GM21576 (cell line): ENCODE results near the gene ALDH1L1.

Experiments used
- ATAC-seq: cut with Tn5 transposase; IDR thresholded peaks from one replicate; pipeline ENCODE4 v1.9.1; 2021; ENCODE audit warnings: mild to moderate bottlenecking, moderate library complexity; ENCODE audit not compliant: unreplicated experiment

The ALDH1L1 gene

DNA sequence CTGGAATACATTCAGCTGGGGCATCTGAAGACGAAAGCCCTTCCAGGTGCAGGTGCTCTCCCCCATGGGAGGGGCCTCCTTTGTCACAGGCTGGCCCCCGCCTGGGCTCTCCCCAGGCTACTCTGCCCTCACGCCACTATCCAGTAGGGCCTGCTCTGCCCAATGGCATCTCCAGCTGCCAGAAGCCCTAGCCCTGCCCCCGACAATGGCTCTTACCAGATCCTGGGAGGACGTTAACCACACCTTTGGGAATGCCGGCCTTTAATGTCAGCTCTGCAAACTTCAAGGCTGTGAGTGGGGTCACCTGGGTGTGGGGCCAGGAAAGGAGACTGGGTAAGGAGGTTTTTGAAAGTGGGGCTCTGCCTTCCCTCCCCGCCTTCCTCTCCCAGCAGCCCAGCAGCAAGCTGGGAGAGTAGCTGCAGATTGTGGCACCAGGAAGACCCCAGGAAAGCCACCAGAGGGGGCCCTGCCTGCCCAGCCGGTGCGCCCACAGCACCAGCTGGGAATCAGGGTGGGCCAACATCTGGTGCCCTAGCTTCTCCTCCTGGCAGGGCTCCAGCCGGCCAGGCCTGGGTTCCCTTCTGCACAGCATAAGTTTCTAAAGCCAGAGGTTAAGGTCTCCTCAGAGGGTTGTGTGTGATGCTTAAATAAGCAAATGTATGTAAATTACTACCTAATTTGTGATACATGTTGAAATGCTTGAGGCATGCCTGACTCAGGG, 56.1 kb downstream of the ALDH1L1 start:
- no peak for ATAC-seq

DNA sequence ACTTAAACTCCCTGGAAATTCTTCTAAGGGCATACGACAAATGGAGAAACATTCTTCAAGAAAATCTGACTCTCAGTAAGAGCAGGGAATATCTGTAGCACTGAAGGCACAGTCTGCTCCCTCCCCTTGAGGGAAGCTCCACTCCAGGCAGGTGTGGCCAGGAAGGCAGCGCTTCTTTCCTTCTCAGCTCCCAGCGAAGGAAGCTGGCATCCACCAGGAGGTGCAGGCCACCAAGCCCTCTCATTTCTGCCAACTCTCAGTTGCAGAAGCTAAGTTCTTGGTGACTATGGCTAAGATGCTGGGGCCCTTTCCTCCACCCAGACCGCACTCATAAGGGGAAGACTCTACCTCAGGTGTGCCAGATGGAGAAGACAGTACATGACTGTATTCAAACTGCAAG, 58.8 kb downstream of the ALDH1L1 start:
- no peak for ATAC-seq

DNA sequence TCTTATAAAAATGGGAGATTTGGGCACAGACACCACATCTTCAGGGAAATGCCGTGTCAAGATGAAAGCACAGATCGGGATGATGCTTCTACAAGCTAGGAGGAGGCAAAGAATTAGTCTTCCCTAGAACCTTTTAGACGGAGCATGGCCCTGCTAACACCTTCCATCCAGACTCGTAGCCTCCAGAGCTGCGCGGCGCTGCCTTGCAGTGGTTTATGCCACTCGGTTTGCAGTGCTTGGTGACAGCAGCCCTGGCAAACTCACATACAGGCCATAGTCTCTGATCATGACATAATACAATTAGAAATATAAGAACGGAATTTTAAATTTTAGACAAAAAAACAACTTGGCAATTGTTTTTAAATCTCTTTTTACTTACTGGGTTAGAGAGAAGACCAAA, 59.3 kb downstream of the ALDH1L1 start:
- ATAC-seq = no peak

GRCh38 chr3:126119976-126120375, 60.4 kb downstream of the ALDH1L1 start:
- no peak for ATAC-seq

- ATAC-seq = no peak
Measured at GRCh38 chr3:126119008-126119675, 61.2 kb downstream of the ALDH1L1 start.

- no peak for ATAC-seq
Measured at GRCh38 chr3:126118591-126118990, 61.8 kb downstream of the ALDH1L1 start.

DNA sequence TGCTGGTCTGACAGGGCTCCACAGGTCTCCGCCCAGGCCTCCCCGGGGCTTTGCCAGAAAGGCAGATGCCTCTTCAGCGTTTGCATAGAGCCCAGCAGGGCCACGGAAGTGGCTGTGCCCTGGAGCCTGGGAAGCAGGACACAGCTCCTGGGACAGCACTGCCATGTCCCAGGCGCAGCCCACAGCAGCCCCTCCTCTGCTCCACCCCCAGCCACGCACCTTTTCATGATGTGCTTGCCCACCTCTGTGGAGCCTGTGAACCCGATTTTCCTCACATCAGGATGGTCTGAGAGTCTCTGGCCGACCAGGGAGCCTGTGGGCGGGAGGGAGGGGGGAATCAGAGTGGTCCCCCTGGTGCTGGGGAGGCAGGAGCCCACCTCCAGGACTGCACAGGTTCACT, 62.6 kb downstream of the ALDH1L1 start:
- ATAC-seq = no peak

DNA sequence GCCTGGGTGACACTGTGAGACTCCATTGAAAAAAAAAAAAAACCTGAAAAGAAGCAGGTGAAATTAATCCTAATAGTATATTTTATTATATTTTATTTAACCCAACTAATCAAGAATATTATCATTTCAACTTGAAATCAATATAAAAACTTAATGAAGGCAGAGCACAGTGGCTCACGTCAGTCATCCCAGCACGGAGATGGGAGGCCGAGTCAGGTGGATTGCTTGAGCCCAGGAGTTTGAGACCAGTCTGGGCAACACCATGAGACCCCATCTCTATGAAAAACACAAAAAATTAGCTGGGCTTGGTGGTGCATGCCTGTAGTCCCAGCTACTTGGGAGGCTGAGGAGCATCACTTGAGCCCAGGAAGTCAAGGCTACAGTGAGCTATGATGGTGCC, 63.2 kb downstream of the ALDH1L1 start:
- ATAC-seq = no peak

DNA sequence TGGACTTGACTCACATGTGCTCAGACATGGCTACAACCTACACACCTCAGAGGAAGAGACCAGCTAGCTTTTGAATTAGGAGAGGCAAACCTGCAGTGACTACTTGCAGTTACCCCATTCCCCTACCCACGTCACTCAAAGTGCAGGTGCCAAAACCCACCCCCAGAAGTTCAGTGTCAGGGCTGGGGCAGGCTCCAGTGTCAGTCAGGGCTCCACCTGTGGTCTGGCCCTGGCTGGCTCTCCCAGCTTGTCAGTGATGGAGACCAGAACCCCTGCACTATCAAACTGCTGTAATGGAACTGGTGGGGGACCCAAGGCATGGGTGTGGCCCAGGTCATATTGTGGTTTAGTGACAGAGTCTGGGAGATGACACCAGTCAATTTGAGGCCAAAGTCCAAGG, 63.9 kb downstream of the ALDH1L1 start:
- ATAC-seq = no peak

DNA sequence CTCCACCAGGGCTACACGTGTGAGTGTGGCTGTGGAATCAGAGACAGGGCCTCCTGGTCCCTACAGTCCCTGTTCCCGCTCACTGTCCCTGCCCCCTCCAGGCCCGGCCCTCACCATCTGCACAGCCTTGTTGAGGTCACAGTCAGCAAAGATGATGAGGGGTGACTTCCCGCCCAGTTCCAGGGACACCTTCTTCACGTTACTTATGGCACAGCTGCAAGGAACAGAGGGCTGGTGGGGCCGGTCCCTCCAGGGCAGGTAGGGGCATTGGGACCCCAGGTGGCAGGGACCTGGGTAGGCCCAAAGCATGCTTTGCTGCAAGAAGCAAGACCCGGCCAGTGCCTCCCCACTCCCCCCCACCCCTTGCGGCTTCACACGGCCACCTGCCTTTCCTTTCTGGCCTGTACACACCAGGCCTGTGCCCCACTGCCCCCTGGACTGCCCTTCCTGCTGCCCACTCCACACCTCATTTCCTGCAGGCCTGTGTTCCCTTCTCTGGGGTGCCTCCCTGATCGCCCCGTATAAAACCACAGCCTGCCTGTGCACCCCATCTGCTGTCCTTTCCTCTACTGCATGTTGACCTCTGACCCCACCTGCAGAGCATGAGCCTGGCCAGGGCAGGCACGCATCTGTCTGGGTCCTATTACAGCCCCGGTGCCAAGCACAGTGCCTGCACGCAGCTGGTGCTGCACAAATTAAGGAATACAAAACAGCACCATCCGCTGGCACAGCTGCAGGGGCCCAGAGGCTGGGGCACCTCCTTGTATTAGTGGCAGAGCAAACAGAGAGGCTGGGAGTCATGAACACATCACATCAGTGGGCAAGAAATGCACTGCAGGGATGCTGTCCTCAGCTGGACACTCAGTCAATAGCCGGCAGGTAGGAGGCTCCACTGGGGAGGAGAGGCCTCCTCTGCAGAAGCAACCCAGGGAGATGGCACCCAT, 65.7 kb downstream of the ALDH1L1 start:
- no peak for ATAC-seq

GRCh38 chr3:126113733-126114442, 66.5 kb downstream of the ALDH1L1 start:
- ATAC-seq = no peak

DNA sequence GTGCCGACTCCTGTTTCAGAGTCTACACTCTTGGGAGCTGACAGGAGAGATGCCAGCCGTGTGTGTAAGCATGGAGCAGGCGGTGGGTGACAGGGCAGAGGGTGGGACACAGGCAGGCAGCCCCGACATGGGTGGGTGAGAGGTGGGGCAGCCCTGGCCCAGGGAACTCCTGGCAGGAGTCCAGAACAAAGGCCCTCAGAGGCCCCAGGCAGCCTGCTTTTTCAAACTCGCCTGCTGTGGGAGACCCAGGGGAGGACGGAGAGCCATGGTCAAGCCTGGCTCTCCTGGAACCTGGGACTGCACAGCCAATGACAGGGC, 67.2 kb downstream of the ALDH1L1 start:
- no peak for ATAC-seq

DNA sequence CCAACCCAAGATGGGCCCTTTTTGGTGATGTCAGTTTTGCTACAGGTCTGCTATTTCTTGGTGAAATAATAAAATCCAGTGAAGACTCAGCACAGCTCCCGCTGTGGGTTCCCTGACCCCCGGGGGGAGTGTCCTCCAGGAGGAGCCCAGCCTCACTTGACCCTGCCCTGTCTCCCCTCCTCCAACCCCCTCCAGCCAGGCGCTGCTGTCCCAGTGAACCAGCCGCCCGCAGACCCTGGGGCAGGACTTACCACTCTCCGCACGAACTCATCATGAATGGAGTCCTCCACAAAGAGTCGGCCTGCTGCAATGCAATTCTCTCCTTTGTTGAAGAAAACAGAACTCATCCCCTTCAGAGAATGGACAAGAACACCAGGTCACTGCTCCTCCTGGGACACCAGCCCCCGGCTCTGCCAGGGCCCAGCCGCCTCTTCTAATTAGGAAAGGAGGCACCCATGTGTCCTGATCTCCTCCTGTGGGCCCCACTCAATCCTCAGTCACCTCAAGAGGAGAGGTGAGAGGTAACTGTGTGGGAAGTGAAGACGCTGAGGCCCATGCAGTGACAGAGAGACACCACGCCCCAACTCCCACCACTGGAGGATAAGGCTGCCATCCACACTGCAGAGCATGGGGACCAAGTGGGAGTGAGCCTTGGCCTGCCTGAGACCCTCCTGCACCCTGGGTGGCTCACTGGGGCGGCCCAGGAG, 67.7 kb downstream of the ALDH1L1 start:
- ATAC-seq = no peak

GRCh38 chr3:126111566-126112475, 68.6 kb downstream of the ALDH1L1 start:
- no peak for ATAC-seq

- ATAC-seq = no peak
Measured at GRCh38 chr3:126111126-126111551, 69.2 kb downstream of the ALDH1L1 start.

- ATAC-seq = no peak
Measured at GRCh38 chr3:126110431-126111125, 69.8 kb downstream of the ALDH1L1 start.

GRCh38 chr3:126109880-126110235, 70.5 kb downstream of the ALDH1L1 start:
- no peak for ATAC-seq

GRCh38 chr3:126109146-126109879, 71.1 kb downstream of the ALDH1L1 start:
- ATAC-seq = no peak
